HepG2 (cell line): ENCODE data around the gene FAM120C. TPM values are rescaled to one million over a fixed set of nuclear protein-coding genes. Genes with fewer than 3 reads are reported as not detected.

Source experiments
- ATAC-seq: fragments of 200-7000 bp; cut with Tn5 transposase; 3 replicates; pipeline ENCODE4 v1.9.1; 2020; ENCODE audit warnings: mild to moderate bottlenecking, moderate library complexity
- BruUV-seq: library from RNA; stranded (reverse); fragments of 400-500 nt; replicated peaks from 2 replicates; lab custom pipeline; 2021; lab: Mats Ljungman, UMichigan
- CTCF ChIA-PET: fragments of 300-600 bp; formaldehyde crosslinking; extraction: SDS; loops from one replicate; lab custom pipeline; 2021; ENCODE audit warnings: low total read pairs, inconsistent platforms, low intra/inter-chr PET ratio; lab: Yijun Ruan, JAX
- POLR2A ChIA-PET: fragments of 350-600 bp; sonication (Branson Sonifier 250); formaldehyde crosslinking; loops from one replicate; lab custom pipeline; 2020; ENCODE audit warnings: antibody characterized with exemption, inconsistent platforms; lab: Yijun Ruan, JAX
- DNase-seq: peaks from one replicate; pipeline ENCODE4 v3.0.0-alpha.2; 2015; ENCODE audit warnings: low spot score
- FAIRE-seq: peaks from 3 replicates; lab custom pipeline; 2011; peaks lifted over from hg19 to GRCh38; lab: Jason Lieb, UNC
- H2AFZ ChIP-seq: one replicate; pipeline ENCODE4 v1.6.1; 2011; ENCODE audit warnings: low read length, inconsistent platforms
- H3K27ac ChIP-seq: fragments of 300-600 bp; 3 replicates; pipeline ENCODE4 v1.8.0; 2011; ENCODE audit warnings: mixed run types, mild to moderate bottlenecking, mixed read lengths, low read length, inconsistent platforms; ENCODE audit not compliant: insufficient read depth; ENCODE audit errors: extremely low read length
- H3K27me3 ChIP-seq, 2 experiments: fragments of 200-600 bp in 1 of 2; 2 replicates in 1 of 2; 3 replicates in 1 of 2; pipeline versions ENCODE4 v1.6.0 to v1.8.0; 2011; ENCODE audit warnings: low read length in 2 of 2, mild to moderate bottlenecking in 2 of 2, moderate library complexity in 2 of 2, inconsistent platforms in 1 of 2; ENCODE audit not compliant: insufficient read depth in 2 of 2, control insufficient read depth in 1 of 2
- H3K36me3 ChIP-seq, 2 experiments: fragments of 200-600 bp in 1 of 2; replicated peaks in 1 of 2; 2 replicates in 1 of 2; 3 replicates in 1 of 2; pipeline versions ENCODE4 v1.5.1 to v1.8.0; 2011; ENCODE audit warnings: low read length in 2 of 2, inconsistent platforms in 1 of 2; ENCODE audit not compliant: insufficient read depth in 2 of 2, control insufficient read depth in 1 of 2
- H3K4me1 ChIP-seq: 2 replicates; pipeline ENCODE4 v1.5.1; 2012; ENCODE audit warnings: low read length, inconsistent platforms; ENCODE audit not compliant: insufficient read depth
- H3K4me2 ChIP-seq: 2 replicates; pipeline ENCODE4 v1.6.0; 2011; ENCODE audit warnings: low read depth, low read length, inconsistent platforms
- H3K4me3 ChIP-seq, 3 experiments: fragments of 200-600 bp in 1 of 3; sonication (generic), shearing (Covaris generic) in 1 of 3; replicated peaks in 1 of 3; 2 replicates each; pipeline ENCODE4 v1.5.1; 2011 to 2016; ENCODE audit warnings: low read length in 3 of 3, inconsistent platforms in 2 of 3, low read depth in 2 of 3, mild to moderate bottlenecking in 2 of 3, control low read depth in 1 of 3, mixed read lengths in 1 of 3; ENCODE audit not compliant: insufficient read depth in 1 of 3
- H3K79me2 ChIP-seq: one replicate; pipeline ENCODE4 v1.6.1; 2011; ENCODE audit warnings: low read length, inconsistent platforms; ENCODE audit not compliant: insufficient read depth
- H3K9ac ChIP-seq: 2 replicates; pipeline ENCODE4 v1.6.0; 2011; ENCODE audit warnings: mild to moderate bottlenecking, low read depth, low read length, inconsistent platforms; ENCODE audit not compliant: insufficient read depth
- H3K9me3 ChIP-seq: 2 replicates; pipeline ENCODE4 v1.5.1; 2012; ENCODE audit warnings: mild to moderate bottlenecking, low read length
- H4K20me1 ChIP-seq: 2 replicates; pipeline ENCODE4 v1.6.0; 2011; ENCODE audit warnings: inconsistent platforms, mild to moderate bottlenecking, low read length, moderate library complexity; ENCODE audit not compliant: insufficient read depth
- MAFF ChIP-seq: IDR thresholded peaks from 2 replicates; pipeline ENCODE4 v1.6.1; 2011; ENCODE audit warnings: low read depth, low read length, improper control_type of control experiment
- MAFK ChIP-seq, 2 experiments: IDR thresholded peaks in 1 of 2; conservative IDR thresholded peaks in 1 of 2; 2 replicates each; pipeline ENCODE4 v1.6.1; 2011; ENCODE audit warnings: improper control_type of control experiment in 2 of 2, low read length in 2 of 2
- NONO ChIP-seq, 2 experiments: fragments of 450-650 bp in 1 of 2; sonication (generic) in 1 of 2; formaldehyde crosslinking in 1 of 2; IDR thresholded peaks in 1 of 2; conservative IDR thresholded peaks in 1 of 2; 2 replicates each; pipeline versions ENCODE4 v1.6.1 to v1.8.0; 2017 to 2022; ENCODE audit warnings: mild to moderate bottlenecking in 1 of 2, missing genetic modification reagents in 1 of 2, moderate library complexity in 1 of 2
- PHF21A ChIP-seq: sonication (generic); formaldehyde crosslinking; IDR thresholded peaks from 2 replicates; pipeline ENCODE4 v1.5.0; 2020; ENCODE audit warnings: mild to moderate bottlenecking, missing genetic modification reagents
- ZBTB26 ChIP-seq: IDR thresholded peaks from 2 replicates; pipeline ENCODE4 v1.6.1; 2016; ENCODE audit warnings: missing compliant biosample characterization, missing genetic modification reagents, borderline replicate concordance
- ZNF484 ChIP-seq: sonication (generic); formaldehyde crosslinking; IDR thresholded peaks from 2 replicates; pipeline ENCODE4 v1.5.1; 2020; ENCODE audit warnings: mild to moderate bottlenecking, low read depth, missing genetic modification reagents, borderline replicate concordance
- WGBS: methylation state at CpG from one replicate; pipeline ENCODE4 v1.1.6; 2017; ENCODE audit warnings: low lambda C conversion rate; 5-methylcytosine and 5-hydroxymethylcytosine counted together
- in situ Hi-C: cut with HindIII; loops from 2 replicates; pipeline ENCODE4 v1.10.0; 2017; ENCODE audit warnings: low pct_unique_long_range_greater_than_20kb; ENCODE audit not compliant: extremely low pct_ligation_motif_present
- intact Hi-C: fragments of 100-400 bp; cut with micrococcal nuclease; formaldehyde crosslinking; loops from one replicate; pipeline ENCODE4 v1.10.0; 2022; ENCODE audit not compliant: unreplicated experiment
- polyA plus RNA-seq, 8 experiments: library from polyadenylated mRNA; depleted of rRNA in 3 of 8; stranded (reverse) in 7 of 8; unstranded in 1 of 8; fragments of >200 nt; fragmentation: Illumina TruSeq in 4 of 8; extraction: Trizol in 4 of 8; gene quantifications; 2 replicates each; pipeline versions ENCODE4 v1.2.1 to v1.2.3, GENCODE V29; 2011 to 2016; ENCODE audit warnings: low read depth in 4 of 8, missing spikeins in 1 of 8, mixed read lengths in 1 of 8; ENCODE audit not compliant: insufficient read depth in 1 of 8
- total RNA-seq, 5 experiments: library from RNA; depleted of rRNA; stranded (reverse); fragments of >200 nt; fragmentation: Illumina TruSeq; extraction: Trizol; gene quantifications; 2 replicates each; pipeline ENCODE4 v1.2.3, GENCODE V29; 2016; ENCODE audit warnings: low read depth in 1 of 5
- TF ChIP-seq, protein P1 (sequence below): sonication (generic); formaldehyde crosslinking; IDR thresholded peaks from 2 replicates; pipeline ENCODE4 v1.8.1; 2023; ENCODE audit warnings: mild to moderate bottlenecking, missing genetic modification reagents

FAM120C gene
- total and polyA plus RNA-seq, 2 of the 13 experiments (the other 11 are each of a cell fraction or from before 2014, with no cell fraction given) = 4.6 to 7.4 TPM

GRCh38 chrX:54134269-54134668 lies 48.8 kb downstream of the FAM120C start:
- H3K4me3 ChIP-seq = no peak overlapping the region
- H2AFZ ChIP-seq = no peak overlapping the region
- ATAC-seq (no peak), FAIRE-seq (no peak), DNase-seq (no peak)
- H3K9ac ChIP-seq = no peak overlapping the region
- no peaks in the 10 kb centered on the region for H3K9me3 ChIP-seq
- H3K4me1 ChIP-seq = no peaks in the 10 kb centered on the region
- TF ChIP-seq NONO (IDR thresholded peaks at IDR 0.05) (no peak), NONO (CRISPR knock-in tag; conservative IDR thresholded peaks at IDR 0.05) (no peak), PHF21A (no peak), ZNF484 (CRISPR knock-in tag) (no peak), MAFK (conservative IDR thresholded peaks at IDR 0.05 in 1 of 2, IDR thresholded peaks at IDR 0.05 in 1 of 2; ENCODE audit: low read length in 2 of 2) (peak in 1 of 2 experiments; percentile 76; a peak in 2 of 4 replicates), MAFF (peak; percentile 64; the same call in 1 of the 2 replicates), ZBTB26 (CRISPR knock-in tag) (no peak)
- TF ChIP-seq, protein P1, sequence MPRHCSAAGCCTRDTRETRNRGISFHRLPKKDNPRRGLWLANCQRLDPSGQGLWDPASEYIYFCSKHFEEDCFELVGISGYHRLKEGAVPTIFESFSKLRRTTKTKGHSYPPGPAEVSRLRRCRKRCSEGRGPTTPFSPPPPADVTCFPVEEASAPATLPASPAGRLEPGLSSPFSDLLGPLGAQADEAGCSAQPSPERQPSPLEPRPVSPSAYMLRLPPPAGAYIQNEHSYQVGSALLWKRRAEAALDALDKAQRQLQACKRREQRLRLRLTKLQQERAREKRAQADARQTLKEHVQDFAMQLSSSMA (CRISPR knock-in tag) = no peak
- no peaks in the 10 kb centered on the region for H3K27me3 ChIP-seq
- no peaks in the 10 kb centered on the region for H3K36me3 ChIP-seq
- ChIA-PET CTCF (no interaction called here), POLR2A (no interaction called here)
- WGBS = 75% methylated on average over 2 of the region's 2 CpGs
- H4K20me1 ChIP-seq = no peaks in the 10 kb centered on the region
- in situ Hi-C loops (no loop called here), intact Hi-C loops (no loop called here)
- no peak overlapping the region for H3K4me2 ChIP-seq
- H3K79me2 ChIP-seq = no peaks in the 10 kb centered on the region
- BruUV-seq = no TSS peak
- H3K27ac ChIP-seq = no peak overlapping the region
